GM12801 (cell line): Measurements from ENCODE around the gene MRFAP1.

ENCODE experiments used
- TF ChIP-seq, protein P1 (sequence below): IDR thresholded peaks from one replicate; pipeline ENCODE4 v1.5.1; 2011; ENCODE audit warnings: control low read depth; ENCODE audit not compliant: insufficient read length; ENCODE audit errors: extremely low read depth

MRFAP1 gene

DNA sequence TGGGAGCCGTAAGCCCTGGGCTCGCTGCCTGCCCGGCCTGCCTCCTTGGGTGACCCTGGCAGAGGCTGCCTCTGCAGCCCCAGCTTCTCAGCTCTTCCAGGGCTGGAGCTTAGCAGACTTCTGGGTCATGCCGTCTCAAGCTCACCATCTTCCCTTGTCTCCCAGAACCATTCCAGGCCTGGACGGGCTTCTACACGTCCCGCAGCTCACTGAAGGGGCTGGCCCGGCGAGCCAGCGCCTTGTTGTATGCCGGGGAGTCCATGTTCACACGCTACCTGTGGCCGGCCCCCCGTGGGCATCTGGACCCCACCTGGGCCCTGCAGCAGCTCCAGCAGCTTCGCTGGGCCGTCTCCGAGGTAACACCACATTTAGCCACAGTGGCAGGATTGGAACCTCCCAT, 43.5 kb upstream of the MRFAP1 start:
- TF ChIP-seq, protein P1, sequence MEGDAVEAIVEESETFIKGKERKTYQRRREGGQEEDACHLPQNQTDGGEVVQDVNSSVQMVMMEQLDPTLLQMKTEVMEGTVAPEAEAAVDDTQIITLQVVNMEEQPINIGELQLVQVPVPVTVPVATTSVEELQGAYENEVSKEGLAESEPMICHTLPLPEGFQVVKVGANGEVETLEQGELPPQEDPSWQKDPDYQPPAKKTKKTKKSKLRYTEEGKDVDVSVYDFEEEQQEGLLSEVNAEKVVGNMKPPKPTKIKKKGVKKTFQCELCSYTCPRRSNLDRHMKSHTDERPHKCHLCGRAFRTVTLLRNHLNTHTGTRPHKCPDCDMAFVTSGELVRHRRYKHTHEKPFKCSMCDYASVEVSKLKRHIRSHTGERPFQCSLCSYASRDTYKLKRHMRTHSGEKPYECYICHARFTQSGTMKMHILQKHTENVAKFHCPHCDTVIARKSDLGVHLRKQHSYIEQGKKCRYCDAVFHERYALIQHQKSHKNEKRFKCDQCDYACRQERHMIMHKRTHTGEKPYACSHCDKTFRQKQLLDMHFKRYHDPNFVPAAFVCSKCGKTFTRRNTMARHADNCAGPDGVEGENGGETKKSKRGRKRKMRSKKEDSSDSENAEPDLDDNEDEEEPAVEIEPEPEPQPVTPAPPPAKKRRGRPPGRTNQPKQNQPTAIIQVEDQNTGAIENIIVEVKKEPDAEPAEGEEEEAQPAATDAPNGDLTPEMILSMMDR = no peak

DNA sequence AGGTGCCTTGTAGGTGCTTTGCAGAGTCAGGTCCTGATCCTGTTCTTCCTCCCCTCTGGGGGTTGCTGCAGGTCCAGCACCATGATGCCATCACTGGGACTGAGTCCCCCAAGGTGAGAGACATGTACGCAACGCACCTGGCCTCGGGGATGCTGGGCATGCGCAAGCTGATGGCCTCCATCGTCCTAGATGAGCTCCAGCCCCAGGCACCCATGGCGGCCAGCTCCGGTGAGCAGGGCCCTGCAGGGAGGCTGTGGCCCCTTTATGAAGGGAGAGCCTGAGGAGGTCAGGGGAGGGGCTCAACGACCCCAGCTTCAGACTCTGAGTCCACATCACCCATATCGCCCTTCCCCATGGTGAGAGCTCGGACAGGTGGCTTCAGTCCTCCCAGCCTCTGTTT, 42.4 kb upstream of the MRFAP1 start:
- TF ChIP-seq, protein P1 = no peak

DNA sequence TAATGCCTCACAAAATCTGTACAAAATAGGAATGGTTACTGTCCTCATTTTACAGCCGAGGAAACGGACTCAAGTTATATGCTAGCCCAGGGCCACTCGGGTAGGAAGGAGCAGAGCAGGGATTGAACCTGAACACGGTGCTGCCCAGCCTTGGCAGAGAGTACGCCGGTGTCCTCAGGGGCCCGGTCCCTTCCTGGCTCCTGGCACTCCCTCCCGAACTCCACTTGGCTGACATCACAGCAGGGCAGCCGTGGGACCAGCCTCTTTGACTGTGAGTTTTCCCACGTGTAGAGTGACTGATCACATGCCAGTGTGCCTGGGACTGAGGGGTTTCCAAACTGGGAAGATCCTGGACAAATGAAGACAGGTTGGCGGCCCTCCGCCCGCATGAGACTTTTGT, 41.8 kb upstream of the MRFAP1 start:
- TF ChIP-seq, protein P1 = no peak

DNA sequence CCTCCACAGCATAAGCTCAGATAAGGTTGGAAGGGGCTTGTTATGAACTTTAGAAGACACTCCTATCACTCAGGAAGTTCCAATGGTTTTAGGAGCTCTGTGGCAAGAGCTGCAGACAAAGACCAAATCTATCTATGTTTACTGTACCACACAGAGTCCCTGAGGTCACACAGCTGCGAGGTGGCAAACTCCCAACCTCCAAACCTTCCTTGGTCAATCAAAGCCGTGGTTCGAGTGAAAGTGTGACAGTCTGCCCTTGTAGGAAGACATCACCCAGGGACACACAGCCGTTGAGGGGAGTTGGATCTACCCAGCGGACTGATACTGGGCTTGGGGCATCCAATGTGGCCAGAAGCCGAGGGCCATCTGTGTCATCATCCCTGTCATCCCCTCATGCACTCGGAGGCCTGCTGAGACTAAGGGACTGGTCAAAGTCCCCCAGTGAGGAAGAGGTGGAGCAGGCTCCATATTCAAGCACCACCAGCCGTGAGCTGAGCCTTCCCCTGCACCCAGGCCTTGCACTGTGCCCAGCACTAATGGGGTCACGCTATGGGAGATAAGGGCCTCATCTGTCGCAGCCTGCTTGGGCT, 38.7 kb upstream of the MRFAP1 start:
- TF ChIP-seq, protein P1 = no peak

DNA sequence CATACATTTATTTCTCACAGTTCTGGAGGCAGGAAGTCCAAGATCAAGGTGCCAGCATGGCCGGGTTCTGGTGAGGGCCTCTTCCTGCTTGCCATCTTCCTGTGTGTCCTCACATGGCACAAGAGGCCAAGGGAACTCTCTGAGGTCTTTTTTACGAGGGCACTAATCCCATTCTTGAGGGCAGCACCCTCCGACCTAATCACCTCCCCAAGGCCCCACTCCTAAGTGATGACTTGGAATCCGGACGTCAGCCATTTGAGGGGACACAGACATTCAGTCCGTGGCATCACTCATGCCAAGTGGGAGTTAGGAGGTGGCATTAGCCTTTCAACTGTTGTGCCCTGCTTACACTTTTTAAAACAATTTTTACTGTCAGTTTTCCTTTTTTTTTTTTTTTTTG, 38.2 kb upstream of the MRFAP1 start:
- TF ChIP-seq, protein P1 = no peak

DNA sequence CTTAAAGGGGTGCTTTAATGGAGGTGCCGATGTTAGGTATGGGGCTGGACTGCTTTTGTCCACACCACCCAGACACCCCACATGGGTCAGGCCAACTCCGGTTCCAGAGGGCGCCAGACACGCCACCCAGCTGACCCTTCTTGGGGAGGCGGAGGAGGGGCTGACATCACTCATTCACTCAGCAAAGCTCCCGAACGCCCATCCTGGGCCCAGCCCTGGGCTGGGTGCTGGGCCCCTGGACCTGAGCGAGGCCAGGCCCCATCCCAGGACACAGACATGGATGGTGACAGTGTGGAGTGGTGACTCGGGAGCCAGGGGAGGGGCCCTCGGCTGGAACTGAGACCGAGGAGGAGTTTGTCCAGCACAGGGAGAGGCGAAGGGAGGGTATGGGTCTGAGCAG, 37.4 kb upstream of the MRFAP1 start:
- TF ChIP-seq, protein P1 = no peak

DNA sequence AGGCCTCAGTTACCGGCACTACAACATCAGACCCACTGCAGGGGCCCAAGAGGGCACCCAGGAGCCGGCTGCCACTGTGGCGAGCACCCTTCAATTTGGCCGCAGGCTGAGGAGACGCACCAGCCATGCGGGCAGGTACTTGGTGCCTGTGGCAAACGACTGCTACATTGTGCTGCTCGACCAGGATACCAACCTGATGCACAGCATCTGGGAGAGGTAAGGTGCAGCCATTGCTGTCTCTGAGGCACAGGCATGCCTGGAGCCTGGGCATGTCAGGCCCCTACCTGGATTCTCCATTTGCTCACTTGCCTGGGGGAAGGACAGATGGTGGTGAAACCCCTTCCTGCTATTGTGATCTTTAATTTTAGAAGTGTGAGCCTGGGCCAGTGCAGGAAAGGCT, 35.4 kb upstream of the MRFAP1 start:
- TF ChIP-seq, protein P1 = no peak
